Measurements from ENCODE around the gene FHOD1. TPM values are rescaled to one million over a fixed set of nuclear protein-coding genes. Genes with fewer than 3 reads are reported as not detected.

Gene FHOD1
- total RNA-seq, 1 donor from 2014 or later: 18.8 TPM

DNA sequence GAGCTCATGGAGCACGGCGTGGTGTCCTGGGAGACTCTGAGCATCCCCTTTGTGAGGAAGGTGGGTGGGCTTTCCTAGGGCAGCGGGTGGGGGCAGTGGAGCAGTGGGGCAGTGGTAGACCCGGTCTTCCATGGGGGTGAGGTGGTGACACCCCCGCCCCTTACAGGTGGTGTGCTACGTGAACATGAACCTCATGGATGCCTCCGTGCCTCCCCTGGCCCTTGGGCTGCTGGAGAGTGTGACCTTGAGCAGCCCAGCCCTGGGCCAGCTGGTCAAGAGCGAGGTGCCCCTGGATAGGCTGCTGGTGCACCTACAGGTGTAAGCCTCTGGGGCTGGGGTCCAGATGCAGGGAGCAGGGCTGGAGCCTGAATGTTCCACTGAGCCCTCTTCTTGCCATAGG lies 46.8 kb downstream of the FHOD1 start:
- peaks cover 4% of the 10 kb centered on the region for H3K4me1 Mint-ChIP-seq (ENCODE audit: low read depth, unreplicated experiment)
- H3K4me3 Mint-ChIP-seq (ENCODE audit: unreplicated experiment): no peak overlapping the region

DNA sequence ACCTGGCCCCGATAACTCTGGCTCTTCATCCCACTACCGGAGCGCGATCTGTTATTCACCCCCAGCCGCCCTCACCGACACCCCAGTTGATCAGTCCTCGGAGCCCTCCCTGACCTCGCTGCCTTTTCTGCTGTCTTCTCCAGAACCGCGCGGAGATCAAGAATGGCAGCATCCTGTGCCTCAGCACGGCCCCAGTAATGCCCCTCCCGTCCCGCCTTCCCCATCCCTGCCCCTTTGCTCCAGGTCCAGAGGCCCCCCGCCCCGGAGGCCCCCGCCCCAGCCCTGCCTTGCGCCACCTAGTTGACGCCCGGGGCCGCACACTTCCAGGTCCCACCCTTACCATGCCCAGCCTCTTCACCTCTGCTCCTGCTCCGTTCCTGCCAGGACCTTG lies 47.5 kb downstream of the FHOD1 start:
- TF ChIP-seq, protein P1, sequence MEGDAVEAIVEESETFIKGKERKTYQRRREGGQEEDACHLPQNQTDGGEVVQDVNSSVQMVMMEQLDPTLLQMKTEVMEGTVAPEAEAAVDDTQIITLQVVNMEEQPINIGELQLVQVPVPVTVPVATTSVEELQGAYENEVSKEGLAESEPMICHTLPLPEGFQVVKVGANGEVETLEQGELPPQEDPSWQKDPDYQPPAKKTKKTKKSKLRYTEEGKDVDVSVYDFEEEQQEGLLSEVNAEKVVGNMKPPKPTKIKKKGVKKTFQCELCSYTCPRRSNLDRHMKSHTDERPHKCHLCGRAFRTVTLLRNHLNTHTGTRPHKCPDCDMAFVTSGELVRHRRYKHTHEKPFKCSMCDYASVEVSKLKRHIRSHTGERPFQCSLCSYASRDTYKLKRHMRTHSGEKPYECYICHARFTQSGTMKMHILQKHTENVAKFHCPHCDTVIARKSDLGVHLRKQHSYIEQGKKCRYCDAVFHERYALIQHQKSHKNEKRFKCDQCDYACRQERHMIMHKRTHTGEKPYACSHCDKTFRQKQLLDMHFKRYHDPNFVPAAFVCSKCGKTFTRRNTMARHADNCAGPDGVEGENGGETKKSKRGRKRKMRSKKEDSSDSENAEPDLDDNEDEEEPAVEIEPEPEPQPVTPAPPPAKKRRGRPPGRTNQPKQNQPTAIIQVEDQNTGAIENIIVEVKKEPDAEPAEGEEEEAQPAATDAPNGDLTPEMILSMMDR (IDR thresholded peaks at IDR 0.05; ENCODE audit: partially characterized antibody, unreplicated experiment): peak; percentile 18
- Mint-ChIP-seq H3K4me1 (ENCODE audit: low read depth, unreplicated experiment) (peaks cover 4% of the 10 kb centered on the region), H3K27me3 (ENCODE audit: unreplicated experiment) (peaks cover 1% of the 10 kb centered on the region), H3K27ac (ENCODE audit: unreplicated experiment) (no peak overlapping the region), H3K9me3 (ENCODE audit: unreplicated experiment) (peaks cover 13% of the 10 kb centered on the region), H3K4me3 (ENCODE audit: unreplicated experiment) (peak overlapping the region; percentile 63), H3K36me3 (ENCODE audit: unreplicated experiment) (no peaks in the 10 kb centered on the region)
- DNase-seq: peak; percentile 50

More for the DNA sequence above, 46.8 kb downstream of the FHOD1 start:
- no peak overlapping the region for H3K27ac Mint-ChIP-seq (ENCODE audit: unreplicated experiment)
- DNase-seq: no peak
- H3K27me3 Mint-ChIP-seq (ENCODE audit: unreplicated experiment): peaks cover 1% of the 10 kb centered on the region
- H3K36me3 Mint-ChIP-seq (ENCODE audit: unreplicated experiment): no peaks in the 10 kb centered on the region
- TF ChIP-seq, protein P1 (IDR thresholded peaks at IDR 0.05; ENCODE audit: partially characterized antibody, unreplicated experiment): no peak
- H3K9me3 Mint-ChIP-seq (ENCODE audit: unreplicated experiment): peaks cover 13% of the 10 kb centered on the region

DNA sequence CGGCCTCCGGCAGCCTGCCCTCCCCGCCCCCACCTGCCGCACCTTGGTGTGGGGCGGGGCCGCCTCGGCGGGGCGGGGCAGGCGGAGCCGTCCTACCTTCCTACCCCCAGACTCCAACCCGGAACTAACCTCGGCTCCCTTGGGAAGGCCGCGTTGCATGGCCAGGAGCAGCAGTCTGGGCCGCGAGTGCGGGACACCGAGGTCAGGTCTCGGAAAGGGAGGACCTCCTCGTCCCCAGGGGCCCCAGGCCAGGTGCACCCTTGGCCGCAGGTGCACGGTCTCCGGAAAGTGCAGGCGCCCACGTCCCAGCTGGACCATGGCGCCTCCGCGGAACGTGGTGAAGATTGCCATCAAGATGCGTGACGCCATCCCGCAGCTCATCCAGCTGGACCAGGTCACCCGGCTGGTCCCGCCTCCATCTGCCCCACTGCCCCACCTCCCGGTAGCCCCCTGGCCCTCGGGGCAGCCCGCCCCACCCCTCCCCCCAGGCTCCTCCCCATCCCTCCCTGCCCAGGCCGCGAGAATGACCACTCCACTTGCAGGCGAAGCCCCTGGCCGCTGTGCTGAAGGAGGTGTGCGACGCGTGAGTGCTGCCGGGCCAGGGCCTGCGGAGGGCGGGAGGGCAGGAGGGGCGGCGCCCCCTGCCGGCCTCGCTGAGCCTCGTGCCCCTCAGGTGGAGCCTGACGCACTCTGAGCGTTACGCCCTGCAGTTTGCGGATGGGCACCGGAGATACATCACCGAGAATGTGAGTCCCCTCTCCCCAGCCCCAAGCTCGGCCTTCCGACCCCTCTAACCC lies 48.1 kb downstream of the FHOD1 start, which contains the start of gene ELMO3:
Gene ELMO3, plus strand, starts transcription at position 121 of the 797 bp plus-strand sequence. Its CDS starts 196 bp downstream, at position 317.
- peak within 1 kb of the TSS; percentile 63 for H3K4me3 Mint-ChIP-seq (ENCODE audit: unreplicated experiment)
- no peaks in the 10 kb centered on the region for H3K36me3 Mint-ChIP-seq (ENCODE audit: unreplicated experiment)
- peak; percentile 68 for DNase-seq
- H3K4me1 Mint-ChIP-seq (ENCODE audit: low read depth, unreplicated experiment): peaks cover 4% of the 10 kb centered on the region
- H3K9me3 Mint-ChIP-seq (ENCODE audit: unreplicated experiment): peaks cover 13% of the 10 kb centered on the region
- no peak within 1 kb of the TSS for H3K27ac Mint-ChIP-seq (ENCODE audit: unreplicated experiment)
- peaks cover 1% of the 10 kb centered on the region for H3K27me3 Mint-ChIP-seq (ENCODE audit: unreplicated experiment)
- TF ChIP-seq, protein P1 (IDR thresholded peaks at IDR 0.05; ENCODE audit: partially characterized antibody, unreplicated experiment): peak; percentile 73

DNA sequence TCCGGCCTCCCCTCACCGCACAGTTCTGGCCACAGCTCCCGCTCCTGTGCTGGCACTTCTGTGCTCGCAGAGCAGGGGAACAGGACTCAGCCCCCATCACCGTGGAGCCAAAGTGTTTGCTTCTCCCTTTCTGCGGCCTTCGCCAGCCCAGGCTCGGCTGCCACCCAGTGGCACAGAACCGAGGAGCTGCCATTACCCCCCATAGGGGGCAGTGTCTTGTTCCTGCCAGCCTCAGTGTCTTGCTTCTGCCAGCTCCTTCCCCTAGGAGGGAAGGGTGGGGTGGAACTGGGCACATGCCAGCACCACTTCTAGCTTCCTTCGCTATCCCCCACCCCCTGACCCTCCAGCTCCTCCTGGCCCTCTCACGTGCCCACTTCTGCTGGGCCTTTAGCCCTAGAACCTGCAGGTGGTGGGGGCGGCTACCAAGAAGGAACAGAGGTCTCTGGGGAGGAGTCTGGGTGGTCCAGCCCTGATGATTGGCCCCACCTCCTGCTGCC lies 49.0 kb downstream of the FHOD1 start:
- TF ChIP-seq, protein P1 (IDR thresholded peaks at IDR 0.05; ENCODE audit: partially characterized antibody, unreplicated experiment): peak; percentile 45
- peak overlapping the region; percentile 49 for H3K4me3 Mint-ChIP-seq (ENCODE audit: unreplicated experiment)
- peaks cover 8% of the 10 kb centered on the region for H3K4me1 Mint-ChIP-seq (ENCODE audit: low read depth, unreplicated experiment)
- DNase-seq: no peak
- no peaks in the 10 kb centered on the region for H3K36me3 Mint-ChIP-seq (ENCODE audit: unreplicated experiment)
- peaks cover 13% of the 10 kb centered on the region for H3K9me3 Mint-ChIP-seq (ENCODE audit: unreplicated experiment)
- no peak overlapping the region for H3K27ac Mint-ChIP-seq (ENCODE audit: unreplicated experiment)
- H3K27me3 Mint-ChIP-seq (ENCODE audit: unreplicated experiment): peaks cover 5% of the 10 kb centered on the region

DNA sequence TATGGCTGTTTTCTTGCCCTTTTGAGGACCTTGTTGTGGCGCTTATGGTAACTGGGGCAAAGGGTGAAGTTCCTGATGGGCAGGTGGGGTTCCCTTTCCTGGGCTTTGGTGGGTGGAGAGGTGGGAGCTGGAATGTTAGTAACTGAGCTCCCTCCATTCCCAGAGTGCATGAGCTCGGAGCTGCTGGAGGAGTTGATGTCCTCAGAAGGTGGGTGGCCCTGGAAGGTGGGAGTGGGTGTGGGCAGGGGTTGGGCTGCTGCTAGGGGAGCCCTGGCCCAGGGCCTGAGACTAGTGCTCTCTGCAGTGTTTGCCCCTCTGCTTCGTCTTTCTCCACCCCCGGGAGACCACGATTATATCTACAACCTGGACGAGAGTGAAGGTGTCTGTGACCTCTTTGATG lies 49.6 kb downstream of the FHOD1 start:
- Mint-ChIP-seq H3K4me3 (ENCODE audit: unreplicated experiment) (no peak overlapping the region), H3K4me1 (ENCODE audit: low read depth, unreplicated experiment) (peaks cover 10% of the 10 kb centered on the region), H3K27me3 (ENCODE audit: unreplicated experiment) (peaks cover 5% of the 10 kb centered on the region), H3K9me3 (ENCODE audit: unreplicated experiment) (peaks cover 13% of the 10 kb centered on the region), H3K36me3 (ENCODE audit: unreplicated experiment) (no peaks in the 10 kb centered on the region), H3K27ac (ENCODE audit: unreplicated experiment) (no peak overlapping the region)
- no peak for DNase-seq
- TF ChIP-seq, protein P1 (IDR thresholded peaks at IDR 0.05; ENCODE audit: partially characterized antibody, unreplicated experiment): no peak

Measured in glutamatergic neuron (in vitro differentiated cells).